ENCODE measurements around the gene B4GALT4. TPM values are rescaled to one million over a fixed set of nuclear protein-coding genes. Genes with fewer than 3 reads are reported as not detected.

The B4GALT4 gene
- total RNA-seq, 1 donor from 2014 or later = 12.1 TPM

DNA sequence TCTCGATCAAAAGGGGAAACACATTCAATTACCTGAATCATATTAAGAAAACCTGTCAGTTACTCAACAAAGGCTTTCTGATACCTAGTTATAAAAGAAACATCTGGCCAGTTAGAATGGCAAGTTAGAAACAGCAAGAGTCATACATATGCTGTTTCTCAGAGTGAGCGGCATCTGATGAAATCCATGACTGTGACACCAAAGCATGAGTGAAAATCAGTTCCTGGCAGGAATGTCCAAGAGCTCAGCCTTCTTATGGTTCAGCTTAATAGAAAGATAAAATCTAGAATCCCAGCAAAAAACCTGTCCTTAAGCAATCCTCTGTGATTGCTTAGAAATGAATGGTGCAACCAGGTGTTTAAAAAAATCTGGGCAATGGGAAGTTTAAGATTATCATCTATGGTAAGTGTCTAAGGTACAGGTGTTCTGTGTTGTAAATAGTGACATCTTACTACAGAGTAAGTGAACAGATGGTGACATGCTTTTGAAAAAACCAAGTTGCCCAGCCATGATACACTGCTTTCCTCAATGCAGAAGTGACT lies 18.8 kb downstream of the B4GALT4 start:
- no peak for DNase-seq (ENCODE audit: low read depth, low spot score)
- no peak overlapping the region for H3K27ac Mint-ChIP-seq (ENCODE audit: unreplicated experiment)
- TF ChIP-seq, protein P1, sequence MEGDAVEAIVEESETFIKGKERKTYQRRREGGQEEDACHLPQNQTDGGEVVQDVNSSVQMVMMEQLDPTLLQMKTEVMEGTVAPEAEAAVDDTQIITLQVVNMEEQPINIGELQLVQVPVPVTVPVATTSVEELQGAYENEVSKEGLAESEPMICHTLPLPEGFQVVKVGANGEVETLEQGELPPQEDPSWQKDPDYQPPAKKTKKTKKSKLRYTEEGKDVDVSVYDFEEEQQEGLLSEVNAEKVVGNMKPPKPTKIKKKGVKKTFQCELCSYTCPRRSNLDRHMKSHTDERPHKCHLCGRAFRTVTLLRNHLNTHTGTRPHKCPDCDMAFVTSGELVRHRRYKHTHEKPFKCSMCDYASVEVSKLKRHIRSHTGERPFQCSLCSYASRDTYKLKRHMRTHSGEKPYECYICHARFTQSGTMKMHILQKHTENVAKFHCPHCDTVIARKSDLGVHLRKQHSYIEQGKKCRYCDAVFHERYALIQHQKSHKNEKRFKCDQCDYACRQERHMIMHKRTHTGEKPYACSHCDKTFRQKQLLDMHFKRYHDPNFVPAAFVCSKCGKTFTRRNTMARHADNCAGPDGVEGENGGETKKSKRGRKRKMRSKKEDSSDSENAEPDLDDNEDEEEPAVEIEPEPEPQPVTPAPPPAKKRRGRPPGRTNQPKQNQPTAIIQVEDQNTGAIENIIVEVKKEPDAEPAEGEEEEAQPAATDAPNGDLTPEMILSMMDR (conservative IDR thresholded peaks at IDR 0.05) = no peak
- peaks cover 7% of the 10 kb centered on the region for H3K36me3 Mint-ChIP-seq (ENCODE audit: low read depth)
- H3K4me3 Mint-ChIP-seq = no peak overlapping the region
- H3K9me3 Mint-ChIP-seq = no peaks in the 10 kb centered on the region
- no peaks in the 10 kb centered on the region for H3K4me1 Mint-ChIP-seq
- H3K27me3 Mint-ChIP-seq (ENCODE audit: low read depth) = no peaks in the 10 kb centered on the region

DNA sequence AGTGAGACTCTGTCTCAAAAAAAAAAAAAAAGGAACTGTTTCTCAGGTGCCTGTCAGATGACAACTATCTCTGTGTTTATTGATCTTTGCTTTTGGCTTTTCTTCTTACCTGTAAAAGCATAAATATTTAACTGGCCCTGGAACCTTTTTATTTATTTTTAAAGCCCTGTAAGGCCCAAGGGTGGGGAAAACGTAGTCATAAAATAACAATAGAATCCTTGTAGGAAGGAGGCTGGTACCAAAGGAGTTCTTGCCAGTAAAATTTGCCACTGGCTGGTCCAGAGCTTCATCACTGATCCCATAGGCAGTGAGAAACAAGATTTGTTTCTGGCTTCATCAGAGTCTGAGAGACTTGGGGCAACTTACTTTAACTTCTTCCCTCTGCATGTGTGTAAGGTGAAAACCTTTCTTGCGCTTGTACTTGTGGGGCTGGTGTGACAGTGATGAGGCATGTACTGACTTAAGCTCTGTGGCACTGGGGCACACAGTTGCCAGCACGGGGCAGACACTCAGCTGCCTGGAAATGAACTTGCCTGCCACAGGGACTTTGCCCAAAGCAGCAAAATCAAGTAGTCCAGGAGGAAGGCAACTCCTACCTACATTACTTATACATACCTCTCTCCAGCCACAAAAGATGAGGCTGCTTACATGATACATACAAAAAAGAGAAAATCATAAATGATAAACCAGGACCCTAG lies 19.6 kb downstream of the B4GALT4 start:
- Mint-ChIP-seq H3K27ac (ENCODE audit: unreplicated experiment) (no peak overlapping the region), H3K4me1 (no peaks in the 10 kb centered on the region), H3K36me3 (ENCODE audit: low read depth) (peaks cover 7% of the 10 kb centered on the region), H3K27me3 (ENCODE audit: low read depth) (no peaks in the 10 kb centered on the region), H3K4me3 (no peak overlapping the region), H3K9me3 (no peaks in the 10 kb centered on the region)
- DNase-seq (ENCODE audit: low read depth, low spot score) = no peak
- TF ChIP-seq, protein P1 (conservative IDR thresholded peaks at IDR 0.05) = no peak

DNA sequence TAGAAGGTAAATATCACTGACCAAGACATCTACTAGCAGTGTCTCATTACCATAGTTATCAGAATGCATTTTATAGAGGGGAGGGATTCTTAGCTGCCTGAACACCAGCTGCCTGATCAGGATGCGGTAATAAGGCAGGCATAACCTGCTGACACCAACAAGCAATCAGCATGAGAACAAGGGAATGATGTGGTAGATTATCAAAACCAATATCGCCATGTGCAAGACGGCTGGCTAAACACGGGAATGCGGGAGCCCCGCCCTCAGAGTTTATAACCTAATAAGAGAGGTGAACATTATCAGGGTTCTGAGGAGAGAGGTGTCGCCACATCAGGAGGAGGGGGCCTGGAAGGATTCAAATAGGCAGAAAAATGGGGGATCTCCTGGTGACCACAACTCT lies 20.5 kb downstream of the B4GALT4 start:
- peaks cover 12% of the 10 kb centered on the region for H3K36me3 Mint-ChIP-seq (ENCODE audit: low read depth)
- no peaks in the 10 kb centered on the region for H3K9me3 Mint-ChIP-seq
- no peak for DNase-seq (ENCODE audit: low read depth, low spot score)
- no peaks in the 10 kb centered on the region for H3K27me3 Mint-ChIP-seq (ENCODE audit: low read depth)
- H3K4me3 Mint-ChIP-seq = no peak overlapping the region
- H3K27ac Mint-ChIP-seq (ENCODE audit: unreplicated experiment) = no peak overlapping the region
- TF ChIP-seq, protein P1 (conservative IDR thresholded peaks at IDR 0.05) = no peak
- no peaks in the 10 kb centered on the region for H3K4me1 Mint-ChIP-seq

DNA sequence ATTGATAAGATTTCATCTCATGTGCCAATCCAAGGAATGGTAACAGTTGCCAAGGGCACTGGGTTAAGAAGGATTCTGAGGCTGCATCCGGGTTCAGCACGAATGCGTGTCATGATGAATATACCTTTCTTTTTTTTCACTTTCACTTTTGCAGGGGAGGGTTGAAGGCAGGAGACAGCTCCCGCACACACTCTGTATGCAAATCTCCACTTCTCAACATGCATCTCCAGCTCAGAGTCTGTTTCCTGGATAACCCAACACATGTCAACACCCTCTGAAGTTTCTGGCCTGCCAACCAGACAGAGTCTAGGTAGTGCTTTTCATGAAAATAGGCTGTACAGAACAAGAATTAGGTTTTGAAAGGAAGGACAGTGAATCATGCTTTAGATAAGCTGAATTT lies 21.6 kb downstream of the B4GALT4 start:
- TF ChIP-seq, protein P1 (conservative IDR thresholded peaks at IDR 0.05) = no peak
- no peak overlapping the region for H3K27ac Mint-ChIP-seq (ENCODE audit: unreplicated experiment)

DNA sequence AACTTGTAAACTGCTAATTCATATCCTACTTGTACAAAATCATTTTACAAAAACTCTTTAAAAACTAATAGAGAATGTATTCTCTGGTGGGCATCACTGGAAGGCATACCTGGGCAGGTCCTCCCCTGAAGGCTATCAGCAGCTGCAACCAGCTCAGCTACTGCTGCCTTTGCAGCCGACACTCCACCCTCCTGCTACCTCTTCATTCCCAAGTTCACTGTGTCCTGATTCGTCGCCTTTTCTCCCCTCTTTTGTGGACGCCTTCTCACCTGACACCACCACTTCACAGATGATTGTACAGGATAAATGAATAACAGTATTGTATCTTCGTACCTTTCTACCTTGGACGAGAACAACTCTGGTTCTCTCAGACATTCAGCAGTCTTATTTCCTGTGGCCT lies 28.9 kb downstream of the B4GALT4 start:
- DNase-seq (ENCODE audit: low read depth, low spot score) = no peak
- TF ChIP-seq, protein P1 (conservative IDR thresholded peaks at IDR 0.05) = no peak
- Mint-ChIP-seq H3K27ac (ENCODE audit: unreplicated experiment) (no peak overlapping the region), H3K4me3 (no peak overlapping the region), H3K27me3 (ENCODE audit: low read depth) (no peaks in the 10 kb centered on the region), H3K4me1 (no peaks in the 10 kb centered on the region), H3K36me3 (ENCODE audit: low read depth) (peaks cover 29% of the 10 kb centered on the region), H3K9me3 (no peaks in the 10 kb centered on the region)

More for the DNA sequence above, 21.6 kb downstream of the B4GALT4 start:
- H3K9me3 Mint-ChIP-seq = no peaks in the 10 kb centered on the region
- H3K27me3 Mint-ChIP-seq (ENCODE audit: low read depth) = no peaks in the 10 kb centered on the region
- H3K4me1 Mint-ChIP-seq = no peaks in the 10 kb centered on the region
- H3K36me3 Mint-ChIP-seq (ENCODE audit: low read depth) = peaks cover 15% of the 10 kb centered on the region
- DNase-seq (ENCODE audit: low read depth, low spot score) = no peak
- H3K4me3 Mint-ChIP-seq = no peak overlapping the region
